Tibial nerve (tissue), 4 donors: Measurements from ENCODE around the gene GSTO1.

Experiments
- CTCF ChIP-seq, 5 experiments: fragments of 200-600 bp in 3 of 5; fragments of 450-650 bp in 2 of 5; sonication (generic) in 3 of 5; IDR thresholded peaks; one replicate each; pipeline ENCODE4 v1.5.1; 2016 to 2019; ENCODE audit warnings: antibody characterized with exemption in 5 of 5, mild to moderate bottlenecking in 3 of 5, moderate library complexity in 2 of 5
- EP300 ChIP-seq, 2 donors: sonication (generic); formaldehyde crosslinking; IDR thresholded peaks; one replicate each; pipeline ENCODE4 v1.6.1; 2017; ENCODE audit warnings: antibody characterized with exemption in 2 of 2, mild to moderate bottlenecking in 1 of 2
- POLR2A ChIP-seq, 2 donors: fragments of 450-650 bp; IDR thresholded peaks; one replicate each; pipeline ENCODE4 v1.6.1; 2017; ENCODE audit warnings: antibody characterized with exemption in 2 of 2, mild to moderate bottlenecking in 2 of 2, moderate library complexity in 2 of 2

DNA sequence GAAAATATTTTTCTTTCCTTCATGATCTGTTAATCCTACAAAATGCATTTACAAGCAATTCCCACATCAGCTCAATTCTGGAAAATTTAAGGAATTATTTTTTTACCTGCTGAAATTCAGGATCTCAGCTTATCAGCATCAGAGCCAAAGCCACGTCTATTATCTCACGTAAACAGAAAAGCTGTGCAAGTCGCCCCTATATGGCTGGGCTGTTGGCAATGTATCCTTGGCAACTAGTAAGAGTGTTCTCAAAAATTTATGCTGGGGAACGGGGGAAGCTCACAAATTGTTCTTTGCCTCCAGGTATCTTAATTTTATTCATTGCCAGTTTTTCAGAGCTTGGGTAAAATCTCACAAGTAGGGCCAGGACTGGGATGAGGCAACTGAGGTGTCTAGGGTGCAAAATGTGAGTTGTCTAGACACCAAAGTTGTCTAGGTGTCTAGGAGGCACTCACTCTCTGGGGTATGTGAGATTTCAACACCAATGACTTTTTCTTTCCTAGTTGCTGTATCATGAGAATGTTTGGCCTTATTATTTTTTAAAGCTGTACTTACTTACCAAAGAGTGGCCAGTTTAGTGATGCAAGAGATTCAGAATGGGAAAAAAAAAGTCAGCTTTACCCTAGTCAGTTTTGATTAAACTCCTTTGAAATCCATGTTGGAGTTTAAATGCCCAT is 19.3 kb downstream of the GSTO1 start:
- TF ChIP-seq CTCF (IDR thresholded peaks at IDR 0.05) (no peak), EP300 (IDR thresholded peaks at IDR 0.05) (no peak), POLR2A (IDR thresholded peaks at IDR 0.05) (no peak)
